Measurements from ENCODE around the gene AQP12A. TPM values are rescaled to one million over a fixed set of nuclear protein-coding genes. Genes with fewer than 3 reads are reported as not detected.
A peak's percentile ranks its signal among the peaks of the same experiment; 100 is the strongest.

The AQP12A gene
- total and polyA plus RNA-seq, 11 donors, result not detected

DNA sequence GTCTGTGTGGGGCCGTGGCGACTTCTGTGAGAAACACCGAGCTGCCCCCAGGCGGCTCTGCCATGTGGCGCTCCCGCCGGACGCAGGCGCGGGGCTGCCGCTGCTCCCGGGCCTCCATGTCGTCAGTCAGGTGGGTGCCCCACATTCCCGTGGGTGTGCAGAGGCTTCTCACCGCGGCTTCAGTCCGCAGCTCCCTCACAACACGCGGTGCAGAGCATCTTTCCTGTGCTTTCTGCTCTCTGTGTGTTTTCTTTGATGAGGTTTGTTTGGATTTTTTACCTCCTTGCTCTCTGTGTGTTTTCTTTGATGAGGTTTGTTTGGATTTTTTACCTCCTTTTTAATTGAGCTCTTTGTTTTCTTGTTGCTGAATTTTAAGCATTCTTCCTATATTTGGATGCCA lies 13.0 kb downstream of the AQP12A start:
- TF ChIP-seq, protein P1, sequence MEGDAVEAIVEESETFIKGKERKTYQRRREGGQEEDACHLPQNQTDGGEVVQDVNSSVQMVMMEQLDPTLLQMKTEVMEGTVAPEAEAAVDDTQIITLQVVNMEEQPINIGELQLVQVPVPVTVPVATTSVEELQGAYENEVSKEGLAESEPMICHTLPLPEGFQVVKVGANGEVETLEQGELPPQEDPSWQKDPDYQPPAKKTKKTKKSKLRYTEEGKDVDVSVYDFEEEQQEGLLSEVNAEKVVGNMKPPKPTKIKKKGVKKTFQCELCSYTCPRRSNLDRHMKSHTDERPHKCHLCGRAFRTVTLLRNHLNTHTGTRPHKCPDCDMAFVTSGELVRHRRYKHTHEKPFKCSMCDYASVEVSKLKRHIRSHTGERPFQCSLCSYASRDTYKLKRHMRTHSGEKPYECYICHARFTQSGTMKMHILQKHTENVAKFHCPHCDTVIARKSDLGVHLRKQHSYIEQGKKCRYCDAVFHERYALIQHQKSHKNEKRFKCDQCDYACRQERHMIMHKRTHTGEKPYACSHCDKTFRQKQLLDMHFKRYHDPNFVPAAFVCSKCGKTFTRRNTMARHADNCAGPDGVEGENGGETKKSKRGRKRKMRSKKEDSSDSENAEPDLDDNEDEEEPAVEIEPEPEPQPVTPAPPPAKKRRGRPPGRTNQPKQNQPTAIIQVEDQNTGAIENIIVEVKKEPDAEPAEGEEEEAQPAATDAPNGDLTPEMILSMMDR (IDR thresholded peaks at IDR 0.05), result no peak
- TF ChIP-seq POLR2A (IDR thresholded peaks at IDR 0.05), result no peak
- ATAC-seq, result no peak
- intact Hi-C loops (cut with DNase I), result loop anchor here in 9 of 10 donors (5.0 to 10.0 kb wide), 4 partner anchors 110 to 200 kb away; no protein-coding TSS in a partner anchor
- Histone ChIP-seq H3K4me1 (peaks cover 0 to 7% (median 0%) of the 10 kb centered on the region in 12 donors), H3K9me3 (no peaks in the 10 kb centered on the region), H3K27me3 (peaks cover 0 to 45% (median 5%) of the 10 kb centered on the region in 9 donors), H3K36me3 (no peaks in the 10 kb centered on the region), H3K4me3 (no peak overlapping the region), H3K27ac (no peak overlapping the region)
- 62 to 71% (median 71%) methylated on average over 16 to 19 of the region's 19 CpGs for WGBS, 4 donors
- peak in 3 of 5 donors; percentile 10 to 29 (median 11) for DNase-seq

DNA sequence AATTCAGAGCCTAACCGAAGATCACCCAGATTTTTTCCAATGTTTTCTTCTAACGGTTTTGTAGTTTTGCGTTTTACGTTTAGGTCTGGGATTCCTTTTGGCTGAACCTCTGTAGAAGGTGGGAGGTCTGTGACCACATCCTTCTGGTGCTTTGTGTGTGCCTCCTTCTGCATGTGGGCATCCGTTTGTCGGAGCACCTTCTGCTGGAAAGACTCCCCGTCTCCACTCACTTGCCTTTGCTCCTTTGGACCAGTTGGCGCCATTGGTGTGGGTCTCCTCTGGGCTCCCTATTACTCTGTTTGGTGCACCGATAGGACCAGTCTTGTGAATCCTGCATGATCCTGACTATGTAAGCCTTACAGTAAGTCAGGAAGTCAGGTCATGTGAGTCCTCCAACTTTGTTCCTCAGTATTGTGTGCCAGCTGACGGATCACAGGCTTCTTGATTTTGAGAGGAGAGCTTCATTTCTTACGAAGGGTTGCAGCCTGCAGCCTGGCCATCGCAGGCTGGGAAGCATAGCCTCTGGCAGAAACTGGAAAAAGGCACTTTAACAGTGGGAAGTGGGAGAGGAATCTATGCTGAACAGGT lies 13.6 kb downstream of the AQP12A start:
- peak in 1 of 4 donors; percentile 41 for ATAC-seq
- H3K4me3 ChIP-seq, result no peak overlapping the region
- peak in 2 of 5 donors; percentile 22 to 40 for DNase-seq
- no peaks in the 10 kb centered on the region for H3K9me3 ChIP-seq
- TF ChIP-seq POLR2A (IDR thresholded peaks at IDR 0.05), result no peak
- TF ChIP-seq, protein P1 (IDR thresholded peaks at IDR 0.05), result no peak
- peaks cover 0 to 48% (median 5%) of the 10 kb centered on the region in 9 donors for H3K27me3 ChIP-seq
- intact Hi-C loops (cut with DNase I), result loop anchor here in 7 of 10 donors (10.0 kb wide), 3 partner anchors 110 to 200 kb away; no protein-coding TSS in a partner anchor
- no peaks in the 10 kb centered on the region for H3K36me3 ChIP-seq
- peaks cover 0 to 7% (median 0%) of the 10 kb centered on the region in 12 donors for H3K4me1 ChIP-seq
- 70 to 86% (median 76%) methylated on average over 12 of the region's 12 CpGs for WGBS, 4 donors
- H3K27ac ChIP-seq, result no peak overlapping the region

DNA sequence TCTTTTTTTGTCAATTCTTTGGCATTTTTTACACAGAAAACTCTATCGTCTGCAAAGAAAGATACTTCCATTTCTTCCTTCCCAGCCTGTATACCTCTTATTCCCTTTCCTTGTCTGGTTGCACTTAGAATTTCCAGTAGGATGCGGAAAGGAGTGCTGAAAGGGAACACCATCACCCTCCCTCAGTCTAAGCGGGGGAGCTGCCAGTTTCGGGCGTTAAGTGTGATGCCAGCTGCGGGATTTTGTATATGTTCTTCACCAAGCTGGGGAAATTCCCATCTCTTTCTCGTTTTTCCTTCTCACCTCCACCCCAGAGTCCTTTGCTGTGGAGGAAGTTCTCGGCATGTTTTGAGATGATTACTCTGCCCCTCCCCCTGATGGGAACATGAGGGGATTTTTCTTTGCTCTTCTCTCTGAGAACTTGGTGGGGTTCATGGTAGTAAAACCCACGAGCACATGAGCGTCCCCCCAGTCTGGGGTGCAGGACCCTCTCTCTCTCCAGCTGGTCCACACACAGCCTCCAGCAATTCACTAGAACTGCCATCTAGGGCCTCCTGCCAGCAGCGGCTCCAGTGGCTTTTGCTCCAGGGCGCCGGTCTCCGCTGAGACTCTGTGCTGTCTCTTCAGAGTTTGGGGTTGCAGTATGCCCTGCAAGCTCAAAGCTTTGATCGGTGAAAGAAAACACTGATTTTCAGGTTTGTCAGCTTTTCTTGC lies 15.5 kb downstream of the AQP12A start:
- Histone ChIP-seq H3K36me3 (no peaks in the 10 kb centered on the region), H3K27ac (no peak overlapping the region), H3K4me3 (no peak overlapping the region), H3K9me3 (no peaks in the 10 kb centered on the region), H3K4me1 (peaks cover 0 to 7% (median 0%) of the 10 kb centered on the region in 12 donors), H3K27me3 (peaks cover 0 to 54% (median 5%) of the 10 kb centered on the region in 9 donors)
- intact Hi-C loops (cut with DNase I), result loop anchor here in 7 of 10 donors (10.0 kb wide), 3 partner anchors 112 to 202 kb away; no protein-coding TSS in a partner anchor
- DNase-seq, result peak in 2 of 5 donors; percentile 3 to 7
- WGBS, 4 donors, result 57 to 72% (median 68%) methylated on average over 15 of the region's 15 CpGs
- no peak for ATAC-seq
- TF ChIP-seq, protein P1 (IDR thresholded peaks at IDR 0.05), result no peak
- no peak for TF ChIP-seq POLR2A (IDR thresholded peaks at IDR 0.05)

DNA sequence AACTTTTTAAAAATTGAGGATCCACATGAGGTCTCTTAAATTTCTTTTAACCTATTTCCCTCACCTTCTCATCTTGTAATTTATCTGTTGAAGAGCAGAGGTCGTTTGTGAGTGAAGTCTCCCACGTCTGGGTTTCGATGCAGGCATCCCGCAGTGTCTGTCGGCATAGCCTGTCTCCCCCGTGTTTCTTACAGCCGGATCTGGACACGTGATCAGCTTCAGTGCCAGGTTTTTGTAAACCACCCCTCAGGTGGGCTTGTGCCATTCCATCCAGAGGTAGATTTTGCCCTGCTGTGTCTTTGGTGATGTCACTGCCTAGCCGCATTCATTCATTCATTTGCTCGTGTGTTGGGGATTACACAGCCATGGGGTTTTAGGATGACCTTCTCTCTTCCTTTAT lies 16.2 kb downstream of the AQP12A start:
- H3K4me3 ChIP-seq, result no peak overlapping the region
- WGBS, 4 donors, result 59 to 70% (median 64%) methylated on average over 10 of the region's 10 CpGs
- H3K36me3 ChIP-seq, result no peaks in the 10 kb centered on the region
- peak in 1 of 5 donors; percentile 11 for DNase-seq
- no peak for ATAC-seq
- H3K4me1 ChIP-seq, result peaks cover 0 to 7% (median 0%) of the 10 kb centered on the region in 12 donors
- no peaks in the 10 kb centered on the region for H3K9me3 ChIP-seq
- peaks cover 0 to 54% (median 4%) of the 10 kb centered on the region in 9 donors for H3K27me3 ChIP-seq
- intact Hi-C loops (cut with DNase I), result loop anchor here in 7 of 10 donors (10.0 kb wide), 3 partner anchors 113 to 203 kb away; no protein-coding TSS in a partner anchor
- no peak overlapping the region for H3K27ac ChIP-seq
- TF ChIP-seq POLR2A (IDR thresholded peaks at IDR 0.05), result no peak
- TF ChIP-seq, protein P1 (IDR thresholded peaks at IDR 0.05), result no peak

Data from heart left ventricle (tissue), 16 donors.